C4-2B (cell line): ENCODE data around the gene NF2.

ENCODE experiments used
- CTCF ChIP-seq: fragments of 450-650 bp; conservative IDR thresholded peaks from 2 replicates; pipeline ENCODE4 v1.5.1; 2017; ENCODE audit warnings: mild to moderate bottlenecking
- ZFX ChIP-seq: fragments of 450-650 bp; IDR thresholded peaks from 2 replicates; pipeline ENCODE4 v1.6.1; 2017

GRCh38 chr22:29689206-29689879 lies 85.9 kb downstream of the NF2 start:
- TF ChIP-seq CTCF (no peak), ZFX (no peak)
